Kidney epithelial cell (primary cell): ENCODE results near the gene YY1AP1. TPM values are rescaled to one million over a fixed set of nuclear protein-coding genes. Genes with fewer than 3 reads are reported as not detected.

Experiments
- DNase-seq: peaks from one replicate; pipeline ENCODE4 v3.0.0-alpha.2; 2010; ENCODE audit warnings: low read depth
- H3K27me3 ChIP-seq: 2 replicates; pipeline ENCODE4 v1.6.0; 2011; ENCODE audit warnings: low read length; ENCODE audit not compliant: control insufficient read depth, insufficient read depth
- H3K36me3 ChIP-seq: 2 replicates; pipeline ENCODE4 v1.5.1; 2011; ENCODE audit warnings: low read length; ENCODE audit not compliant: control insufficient read depth, insufficient read depth
- H3K4me3 ChIP-seq: 2 replicates; pipeline ENCODE4 v1.5.1; 2011; ENCODE audit warnings: low read depth, mild to moderate bottlenecking, control low read depth, low read length
- total RNA-seq: library from RNA; depleted of rRNA; stranded (reverse); fragments of >200 nt; gene quantifications from 2 replicates; pipeline ENCODE4 v1.2.3, GENCODE V29; 2015
- TF ChIP-seq, protein P1 (sequence below): IDR thresholded peaks from 2 replicates; pipeline ENCODE4 v1.5.1; 2011; ENCODE audit warnings: mild to moderate bottlenecking, moderate library complexity, low read length, control low read depth, inconsistent platforms; ENCODE audit not compliant: insufficient read depth, poor library complexity, severe bottlenecking

YY1AP1 gene
- total RNA-seq, 1 donor from 2014 or later, result 21.4 TPM

DNA sequence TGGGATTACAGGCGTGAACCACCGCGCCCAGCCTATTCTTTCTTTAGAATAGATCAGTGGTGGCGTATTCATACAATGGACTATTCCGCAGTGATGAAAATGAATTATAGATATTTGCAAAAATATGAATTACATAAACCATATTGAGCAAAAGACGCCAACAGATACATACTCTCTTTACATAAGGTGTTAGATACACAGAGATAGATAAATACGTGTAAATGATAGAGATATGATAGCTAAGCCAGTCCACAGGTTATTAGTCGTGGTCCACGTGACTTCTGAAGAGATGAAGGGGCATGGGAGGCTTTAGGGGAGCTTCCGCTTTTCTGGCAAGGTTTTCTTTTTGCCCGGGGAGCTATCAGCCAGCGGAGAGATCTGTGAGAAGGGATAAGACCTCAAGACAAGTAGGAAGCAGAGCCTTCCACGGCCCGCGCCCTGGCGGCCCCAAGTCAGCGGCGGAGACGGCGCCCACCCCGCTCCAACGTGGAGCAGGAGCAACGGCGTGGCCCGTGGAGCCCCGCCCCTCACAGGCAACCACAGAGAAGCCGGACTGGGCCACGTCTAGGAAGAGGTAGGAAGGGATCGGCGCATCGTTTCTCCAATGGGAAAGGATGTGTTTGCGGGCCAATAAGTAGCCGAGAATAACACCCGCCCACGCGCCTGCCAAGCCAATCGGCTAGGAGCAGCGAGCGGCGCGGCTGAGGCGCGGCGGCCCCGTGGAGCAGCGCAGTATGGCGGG, 78.9 kb downstream of the YY1AP1 start, which contains the start of gene MSTO1:
Gene MSTO1, plus strand, starts transcription at position 704 of the 742 bp plus-strand sequence. Its CDS starts 31 bp downstream, at position 735.
- Histone ChIP-seq H3K4me3 (peak within 1 kb of the TSS; percentile 52), H3K36me3 (no peaks in the 10 kb centered on the region), H3K27me3 (no peaks in the 10 kb centered on the region)
- peak; percentile 95 for DNase-seq
- TF ChIP-seq, protein P1, sequence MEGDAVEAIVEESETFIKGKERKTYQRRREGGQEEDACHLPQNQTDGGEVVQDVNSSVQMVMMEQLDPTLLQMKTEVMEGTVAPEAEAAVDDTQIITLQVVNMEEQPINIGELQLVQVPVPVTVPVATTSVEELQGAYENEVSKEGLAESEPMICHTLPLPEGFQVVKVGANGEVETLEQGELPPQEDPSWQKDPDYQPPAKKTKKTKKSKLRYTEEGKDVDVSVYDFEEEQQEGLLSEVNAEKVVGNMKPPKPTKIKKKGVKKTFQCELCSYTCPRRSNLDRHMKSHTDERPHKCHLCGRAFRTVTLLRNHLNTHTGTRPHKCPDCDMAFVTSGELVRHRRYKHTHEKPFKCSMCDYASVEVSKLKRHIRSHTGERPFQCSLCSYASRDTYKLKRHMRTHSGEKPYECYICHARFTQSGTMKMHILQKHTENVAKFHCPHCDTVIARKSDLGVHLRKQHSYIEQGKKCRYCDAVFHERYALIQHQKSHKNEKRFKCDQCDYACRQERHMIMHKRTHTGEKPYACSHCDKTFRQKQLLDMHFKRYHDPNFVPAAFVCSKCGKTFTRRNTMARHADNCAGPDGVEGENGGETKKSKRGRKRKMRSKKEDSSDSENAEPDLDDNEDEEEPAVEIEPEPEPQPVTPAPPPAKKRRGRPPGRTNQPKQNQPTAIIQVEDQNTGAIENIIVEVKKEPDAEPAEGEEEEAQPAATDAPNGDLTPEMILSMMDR, result no peak

Other genes with a start within 250 kb of the YY1AP1 start
- gene ASH1L, start 126.0 kb downstream of the YY1AP1 start, total RNA-seq, result 19.5 and 25.3 TPM in 2 replicates
- gene MSTO1, start 78.6 kb downstream of the YY1AP1 start, total RNA-seq, result 12.3 and 21.0 TPM in 2 replicates
- gene DAP3, start 317 bp upstream of the YY1AP1 start, total RNA-seq, result 134 and 194 TPM in 2 replicates
- gene GON4L, start 168.4 kb upstream of the YY1AP1 start, total RNA-seq, result 25.3 and 27.7 TPM in 2 replicates
- 23.4 and 28.1 TPM in 2 replicates for gene SYT11, start 170.8 kb upstream of the YY1AP1 start, total RNA-seq
- gene RIT1, start 222.6 kb upstream of the YY1AP1 start, total RNA-seq, result 34.8 and 38.8 TPM in 2 replicates
- gene KHDC4, start 245.6 kb upstream of the YY1AP1 start, total RNA-seq, result 31.5 and 32.2 TPM in 2 replicates